GM21526 (cell line): ENCODE measurements around the gene CAGE1.
A peak's percentile ranks its signal among the peaks of the same experiment; 100 is the strongest.

Source experiments
- ATAC-seq: cut with Tn5 transposase; IDR thresholded peaks from one replicate; pipeline ENCODE4 v1.9.1; 2021; ENCODE audit warnings: moderate library complexity; ENCODE audit not compliant: unreplicated experiment, low FRiP score

CAGE1 gene

DNA sequence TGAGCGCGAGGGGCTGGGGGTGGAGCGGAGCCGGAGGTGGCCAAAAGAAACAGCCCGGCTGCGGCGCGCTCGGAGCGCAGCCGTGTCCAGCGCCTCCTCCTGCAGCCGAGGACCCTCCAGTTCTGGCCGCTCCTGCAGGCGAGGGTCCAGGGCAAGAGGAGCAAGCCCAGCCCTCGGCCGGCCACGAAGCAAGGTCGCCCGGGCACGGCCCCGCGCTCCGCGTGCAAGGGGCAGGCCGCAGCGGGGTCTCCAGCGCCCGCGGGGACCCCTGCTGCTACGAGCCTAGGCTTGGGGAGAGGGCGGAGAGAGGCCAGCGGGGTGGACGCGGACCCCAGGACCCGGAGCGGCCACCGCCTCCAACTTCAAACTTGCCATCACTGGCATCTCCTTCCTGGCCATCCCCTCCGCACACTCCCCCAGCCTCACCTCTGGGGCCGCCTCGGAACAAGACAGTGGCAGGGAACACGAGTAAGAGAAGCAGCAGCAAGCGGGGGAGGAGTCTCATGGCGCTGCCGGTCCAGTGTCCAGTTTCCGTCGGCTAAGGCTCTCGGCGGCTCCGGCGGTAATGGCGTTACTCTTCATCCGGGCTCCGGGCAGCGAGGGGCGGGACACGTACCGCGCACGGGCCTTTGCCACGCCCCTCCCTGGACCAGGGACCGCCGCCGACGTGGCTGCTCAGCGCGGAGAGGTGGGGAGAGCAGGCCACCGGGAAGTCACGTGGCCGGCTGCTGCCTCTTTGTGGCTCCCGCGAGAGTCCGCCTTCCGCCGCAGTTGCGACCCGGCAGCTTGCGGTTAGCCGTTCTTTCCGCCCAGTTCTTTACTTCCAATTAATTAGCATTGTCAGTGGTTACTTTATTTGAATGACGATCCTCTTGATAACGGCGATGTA lies 76.7 kb downstream of the CAGE1 start, which contains the start of gene SSR1:
TSS of gene SSR1 (minus strand) at position 584 of the 889 bp plus-strand sequence. CDS start at position 505, 79 bp downstream.
- peak; percentile 95 for ATAC-seq

- no peak for ATAC-seq
Observed at GRCh38 chr6:7311917-7312615, 77.5 kb downstream of the CAGE1 start.

DNA sequence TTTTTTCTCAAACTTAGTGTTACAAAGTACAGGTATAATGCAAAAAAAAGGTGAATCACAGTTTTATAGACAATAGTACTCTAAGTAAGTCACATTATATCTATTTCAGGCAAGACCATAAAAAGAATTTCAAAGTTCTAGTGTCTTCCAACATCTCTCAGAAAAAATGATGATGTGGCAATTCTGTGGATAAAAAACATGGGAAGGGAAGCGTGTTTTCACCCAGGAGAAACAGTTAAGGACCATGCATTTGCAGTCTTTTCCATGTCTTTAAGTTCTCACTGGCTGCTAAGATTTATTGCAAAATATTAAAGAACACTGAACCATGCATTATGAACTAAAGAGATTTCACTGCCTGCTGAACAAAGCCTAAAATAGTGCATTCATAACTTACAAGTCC lies 78.4 kb downstream of the CAGE1 start:
- no peak for ATAC-seq

GRCh38 chr6:7309050-7309449 lies 80.5 kb downstream of the CAGE1 start:
- no peak for ATAC-seq

DNA sequence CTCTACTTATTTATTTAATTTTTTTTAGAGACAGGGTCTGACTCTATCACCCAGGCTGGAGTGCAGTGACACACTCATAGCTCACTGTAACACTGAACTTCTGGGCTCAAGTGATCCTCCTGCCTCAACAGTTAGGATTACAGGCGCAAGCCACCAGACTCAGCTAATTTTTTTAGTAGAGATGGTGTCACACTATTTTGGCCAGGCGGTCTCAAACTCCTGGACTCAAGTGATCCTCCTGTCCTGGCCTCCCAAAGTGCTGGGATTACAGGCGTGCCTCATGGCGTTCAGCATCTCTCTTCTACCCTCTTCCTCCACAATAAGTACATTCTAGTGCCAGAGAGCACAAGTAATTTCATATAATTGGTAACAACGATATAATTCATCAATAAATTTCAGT lies 82.0 kb downstream of the CAGE1 start:
- ATAC-seq: no peak

- ATAC-seq: no peak
Observed at GRCh38 chr6:7304821-7305220, 84.7 kb downstream of the CAGE1 start.

DNA sequence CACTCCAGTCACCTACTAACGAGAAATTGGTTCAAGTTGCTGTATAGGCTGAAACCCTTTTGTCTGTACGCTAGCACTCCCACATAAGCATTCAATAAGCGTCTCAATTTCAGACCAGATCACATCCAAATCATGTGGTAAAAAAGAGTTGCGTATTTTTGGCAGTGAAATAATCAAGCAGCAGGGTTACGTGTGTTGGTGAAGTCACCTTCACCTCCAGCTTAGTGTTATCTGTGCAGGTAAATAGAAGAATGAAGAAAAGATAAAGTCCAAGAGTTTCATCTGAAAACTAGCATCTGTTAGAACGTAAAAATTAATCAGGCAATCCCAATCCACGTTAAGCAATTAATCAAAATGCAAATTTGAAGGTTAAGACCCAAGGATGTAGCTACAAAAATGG lies 87.8 kb downstream of the CAGE1 start:
- no peak for ATAC-seq

DNA sequence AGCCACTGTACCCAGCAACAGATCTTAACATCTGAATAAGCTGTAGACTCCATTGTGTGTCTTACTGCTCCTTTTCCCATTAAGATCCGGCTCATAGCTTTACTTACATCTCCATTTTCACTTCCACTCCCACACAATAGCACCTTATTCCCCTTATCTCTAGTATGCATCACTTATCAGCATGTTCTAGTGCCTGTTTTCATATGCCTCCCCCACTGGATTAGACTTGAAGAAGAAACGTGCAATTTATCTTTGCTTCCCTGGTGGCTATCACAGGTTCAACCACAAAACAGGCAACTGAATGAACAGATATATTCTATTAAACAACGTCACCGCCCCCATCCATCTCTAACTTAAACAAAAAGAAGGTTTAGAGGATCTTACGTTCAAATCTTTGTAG lies 88.6 kb downstream of the CAGE1 start:
- no peak for ATAC-seq

DNA sequence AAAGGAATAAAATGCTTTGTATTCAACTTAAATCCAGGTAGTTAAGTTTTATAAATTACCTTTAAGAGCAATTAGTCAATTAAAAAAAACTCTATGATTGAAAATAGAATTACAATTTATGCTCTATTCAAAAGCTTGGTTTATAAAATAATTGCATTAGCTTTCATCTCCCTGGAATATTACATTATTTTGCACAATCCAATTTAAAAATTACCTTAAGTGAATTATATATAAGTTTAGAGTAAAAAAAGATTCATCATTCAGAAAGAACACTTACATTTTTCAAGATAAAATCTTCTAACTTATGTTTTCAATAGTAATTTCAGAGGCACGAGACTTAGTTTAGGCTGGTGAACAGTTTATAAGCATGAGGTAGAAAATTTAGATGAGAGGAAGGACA lies 91.4 kb downstream of the CAGE1 start:
- no peak for ATAC-seq

DNA sequence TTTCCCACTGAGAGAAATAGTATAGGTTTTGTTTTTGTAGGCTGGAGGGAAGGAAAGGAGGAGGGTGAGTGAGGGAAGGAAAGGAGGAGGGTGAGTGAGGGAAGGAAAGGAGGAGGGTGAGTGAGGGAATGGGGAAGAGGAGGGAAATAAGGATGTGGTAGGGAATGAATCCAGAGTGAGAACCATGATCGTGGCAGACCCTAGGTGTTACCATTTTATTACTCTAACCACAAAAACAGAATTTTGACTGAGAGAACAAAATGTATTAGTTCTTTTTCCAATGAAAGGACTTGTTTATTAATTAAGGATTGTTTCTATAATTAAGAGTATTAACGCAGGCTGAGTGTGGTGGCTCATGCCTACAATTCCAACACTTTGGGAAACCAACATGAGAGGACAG lies 92.9 kb downstream of the CAGE1 start:
- no peak for ATAC-seq

- ATAC-seq: no peak
Observed at GRCh38 chr6:7295916-7296315, 93.6 kb downstream of the CAGE1 start.

DNA sequence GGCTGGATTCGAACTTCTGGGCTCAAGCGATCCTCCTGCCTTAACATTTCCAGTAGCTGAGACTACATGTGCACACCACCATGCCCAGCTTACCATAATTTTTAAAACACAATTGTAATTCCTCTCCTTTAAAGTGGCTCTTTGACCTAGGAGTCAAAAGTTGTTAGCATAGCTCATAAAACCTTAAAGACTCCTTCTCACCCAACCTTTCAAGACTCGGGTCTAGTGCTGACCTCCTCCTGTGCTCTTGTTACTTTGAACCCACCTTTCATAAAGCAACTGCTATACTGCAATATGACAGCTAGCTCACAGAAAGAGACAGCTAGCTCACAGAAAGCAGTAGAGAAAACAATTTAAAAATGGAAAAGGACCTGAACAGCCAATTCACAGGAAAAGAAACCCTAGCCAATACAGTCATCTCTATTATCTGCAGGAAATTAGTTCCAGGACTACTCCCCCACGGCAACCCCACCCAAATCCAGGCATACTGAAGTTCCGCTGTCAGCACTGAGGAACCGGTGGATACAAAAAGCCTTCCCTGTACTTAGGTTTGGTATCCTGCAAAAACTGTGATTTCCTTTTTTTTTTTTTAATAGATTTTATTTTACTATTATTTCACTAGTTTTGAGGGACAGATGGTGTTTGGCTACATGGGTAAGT lies 96.8 kb downstream of the CAGE1 start:
- ATAC-seq: no peak

- ATAC-seq: no peak
Observed at GRCh38 chr6:7290079-7290478, 99.5 kb downstream of the CAGE1 start.

DNA sequence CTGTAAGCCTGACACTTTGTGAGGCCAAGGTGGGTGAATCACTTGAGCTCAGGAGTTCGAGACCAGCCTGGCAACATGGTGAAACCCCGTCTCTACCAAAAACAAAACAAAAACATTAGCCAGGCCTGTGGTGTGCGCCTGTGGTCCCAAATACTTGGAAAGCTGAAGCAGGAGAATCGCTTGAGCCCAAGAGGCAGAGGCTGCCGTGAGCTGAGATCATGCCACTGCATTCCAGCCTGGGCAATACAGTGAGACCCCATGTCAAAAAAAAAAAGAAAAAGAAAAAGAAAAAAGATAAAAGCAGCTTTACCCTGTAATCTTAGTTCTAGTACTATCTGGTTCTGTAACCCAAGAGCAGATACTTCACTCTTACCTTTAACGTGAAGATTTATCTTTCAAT lies 104.1 kb downstream of the CAGE1 start:
- no peak for ATAC-seq

GRCh38 chr6:7283676-7284075 lies 105.9 kb downstream of the CAGE1 start:
- ATAC-seq: no peak

DNA sequence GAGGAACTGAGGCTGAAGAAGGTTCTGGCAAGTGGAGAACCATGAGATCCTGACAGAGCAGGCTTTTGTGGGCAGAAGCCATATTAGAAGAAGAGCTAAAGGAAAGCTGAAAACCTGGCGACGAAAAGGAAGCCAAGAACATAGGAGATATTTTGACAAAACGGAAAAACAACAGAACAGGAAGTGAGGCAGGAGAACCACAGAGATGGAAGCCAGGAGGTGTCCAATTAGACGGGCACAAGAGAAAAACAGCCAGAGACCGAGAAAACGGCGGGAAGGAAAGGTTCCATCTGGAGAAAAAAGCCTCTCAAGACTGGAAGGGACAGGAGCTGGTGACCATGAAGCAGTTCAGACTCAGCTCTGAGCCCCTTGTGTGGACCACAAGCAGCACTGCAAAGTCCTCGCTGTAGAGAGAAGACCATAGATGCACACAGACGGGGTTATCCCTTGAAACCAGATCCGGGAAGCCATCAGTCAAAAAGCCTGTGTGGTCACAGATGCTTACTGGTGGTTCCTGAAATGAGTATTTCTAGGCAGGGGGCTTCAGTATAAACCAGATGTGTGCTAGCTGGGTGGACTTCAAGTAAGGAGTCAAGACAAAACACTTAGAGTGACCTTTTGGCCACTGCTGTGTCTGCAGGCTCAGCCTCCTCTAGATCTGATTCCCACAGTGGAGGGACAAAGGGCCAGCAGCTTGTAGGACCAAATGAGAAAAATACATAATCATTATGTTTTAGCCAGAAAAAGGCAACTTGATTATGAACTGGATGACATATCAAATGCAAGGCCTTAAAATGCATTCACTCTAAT lies 107.2 kb downstream of the CAGE1 start:
- ATAC-seq: no peak
